ENCODE results near the gene NDUFV2.

- TF ChIP-seq CTCF (IDR thresholded peaks at IDR 0.05) (no peak), EZH2 (IDR thresholded peaks at IDR 0.05) (no peak)
Observed at GRCh38 chr18:9136315-9137155, 34.0 kb downstream of the NDUFV2 start, which contains the start of gene ANKRD12.

Measured in neural progenitor cell (in vitro differentiated cells).